HEK293 (cell line): ENCODE measurements around the gene HIGD1A.

Experiments used
- CTCF ChIA-PET: fragments of 350-600 bp; formaldehyde crosslinking; extraction: SDS; loops from one replicate; lab custom pipeline; 2021; ENCODE audit warnings: antibody characterized with exemption; lab: Yijun Ruan, JAX
- POLR2A ChIA-PET: fragments of 300-600 bp; formaldehyde crosslinking; extraction: SDS; loops from one replicate; lab custom pipeline; 2020; ENCODE audit warnings: antibody characterized with exemption, inconsistent platforms; lab: Yijun Ruan, JAX
- H3K27ac ChIP-seq: fragments of 200-500 bp; sonication (Bioruptor generic); 2 replicates; pipeline ENCODE4 v1.5.1; 2014; ENCODE audit warnings: low read depth, low read length, control low read depth, inconsistent platforms; ENCODE audit errors: extremely low read depth
- H3K36me3 ChIP-seq, 2 experiments: fragments of 200-500 bp in 1 of 2; sonication (Bioruptor generic) in 1 of 2; 1 replicate in 1 of 2; 2 replicates in 1 of 2; pipeline ENCODE4 v1.5.1; 2014 to 2017; ENCODE audit warnings: inconsistent platforms in 2 of 2, low read length in 2 of 2; ENCODE audit not compliant: control insufficient read depth in 2 of 2, insufficient read depth in 1 of 2
- H3K4me1 ChIP-seq: fragments of 200-500 bp; sonication (Bioruptor generic); 2 replicates; pipeline ENCODE4 v1.5.1; 2014; ENCODE audit warnings: mild to moderate bottlenecking, low read length, inconsistent platforms; ENCODE audit not compliant: control insufficient read depth, insufficient read depth
- H3K4me3 ChIP-seq: 2 replicates; pipeline ENCODE4 v1.5.1; 2011; ENCODE audit warnings: low read depth, mild to moderate bottlenecking, control low read depth, low read length, moderate library complexity
- H3K9me3 ChIP-seq: fragments of 200-500 bp; sonication (Bioruptor generic); 2 replicates; pipeline ENCODE4 v1.5.1; 2014; ENCODE audit warnings: low read depth, low read length, inconsistent platforms; ENCODE audit not compliant: control insufficient read depth, insufficient read depth
- FEZF1 ChIP-seq: fragments of 450-650 bp; formaldehyde crosslinking; IDR thresholded peaks from 2 replicates; pipeline ENCODE4 v1.5.1; 2016; ENCODE audit warnings: missing biosample characterization, missing genetic modification characterization
- HOXA7 ChIP-seq: sonication (generic); formaldehyde crosslinking; IDR thresholded peaks from 2 replicates; pipeline ENCODE4 v1.8.1; 2022; ENCODE audit warnings: missing genetic modification reagents, borderline replicate concordance
- IKZF3 ChIP-seq: fragments of 450-650 bp; IDR thresholded peaks from 2 replicates; pipeline ENCODE4 v1.5.0; 2018; ENCODE audit warnings: missing biosample characterization, mild to moderate bottlenecking, missing genetic modification characterization, moderate library complexity
- KLF1 ChIP-seq: fragments of 450-650 bp; formaldehyde crosslinking; IDR thresholded peaks from 2 replicates; pipeline ENCODE4 v1.5.1; 2016; ENCODE audit warnings: missing biosample characterization, missing genetic modification characterization
- SP3 ChIP-seq: fragments of 450-650 bp; formaldehyde crosslinking; IDR thresholded peaks from 2 replicates; pipeline ENCODE4 v1.5.1; 2016; ENCODE audit warnings: missing biosample characterization, missing genetic modification characterization
- ZBTB48 ChIP-seq: fragments of 450-650 bp; formaldehyde crosslinking; IDR thresholded peaks from 2 replicates; pipeline ENCODE4 v1.5.1; 2016; ENCODE audit warnings: missing biosample characterization, missing genetic modification characterization
- ZNF239 ChIP-seq: fragments of 450-650 bp; formaldehyde crosslinking; IDR thresholded peaks from 2 replicates; pipeline ENCODE4 v1.5.1; 2016; ENCODE audit warnings: missing biosample characterization, missing genetic modification characterization
- ZNF354C ChIP-seq: fragments of 450-650 bp; formaldehyde crosslinking; IDR thresholded peaks from 2 replicates; pipeline ENCODE4 v1.5.1; 2016; ENCODE audit warnings: missing biosample characterization, missing genetic modification characterization, low read depth, borderline replicate concordance
- ZNF549 ChIP-seq: fragments of 450-650 bp; IDR thresholded peaks from 2 replicates; pipeline ENCODE4 v1.5.1; 2018; ENCODE audit warnings: missing biosample characterization, missing genetic modification characterization, mild to moderate bottlenecking, inconsistent platforms, moderate library complexity
- ZNF585B ChIP-seq: fragments of 450-650 bp; formaldehyde crosslinking; IDR thresholded peaks from 2 replicates; pipeline ENCODE4 v1.5.1; 2016; ENCODE audit warnings: missing biosample characterization, missing genetic modification characterization
- ZNF654 ChIP-seq: fragments of 450-650 bp; formaldehyde crosslinking; IDR thresholded peaks from 2 replicates; pipeline ENCODE4 v1.5.1; 2016; ENCODE audit warnings: low read depth, missing biosample characterization, missing genetic modification characterization
- ZNF777 ChIP-seq: fragments of 450-650 bp; formaldehyde crosslinking; IDR thresholded peaks from 2 replicates; pipeline ENCODE4 v1.5.1; 2017; ENCODE audit warnings: missing biosample characterization, missing genetic modification characterization, borderline replicate concordance
- ZNF785 ChIP-seq: fragments of 450-650 bp; formaldehyde crosslinking; IDR thresholded peaks from 2 replicates; pipeline ENCODE4 v1.5.1; 2016; ENCODE audit warnings: missing biosample characterization, missing genetic modification characterization
- ZSCAN30 ChIP-seq: fragments of 450-650 bp; IDR thresholded peaks from 2 replicates; pipeline ENCODE4 v1.5.1; 2018; ENCODE audit warnings: missing biosample characterization, mild to moderate bottlenecking, missing genetic modification characterization, moderate library complexity
- TF ChIP-seq, protein P1 (sequence below): fragments of 450-650 bp; formaldehyde crosslinking; IDR thresholded peaks from 2 replicates; pipeline ENCODE4 v1.5.1; 2016; ENCODE audit warnings: missing biosample characterization, missing genetic modification characterization
- TF ChIP-seq, protein P2 (sequence below): fragments of 450-650 bp; formaldehyde crosslinking; IDR thresholded peaks from 2 replicates; pipeline ENCODE4 v1.5.1; 2017; ENCODE audit warnings: missing biosample characterization, mild to moderate bottlenecking, missing genetic modification characterization, moderate library complexity
- TF ChIP-seq, protein P3 (sequence below): fragments of 450-650 bp; formaldehyde crosslinking; IDR thresholded peaks from 2 replicates; pipeline ENCODE4 v1.5.1; 2016; ENCODE audit warnings: missing biosample characterization, missing genetic modification characterization, borderline replicate concordance
- TF ChIP-seq, protein P4 (sequence below): fragments of 450-650 bp; formaldehyde crosslinking; IDR thresholded peaks from 2 replicates; pipeline ENCODE4 v1.5.1; 2016; ENCODE audit warnings: missing biosample characterization, missing genetic modification characterization
- TF ChIP-seq, protein P5 (sequence below): fragments of 450-650 bp; IDR thresholded peaks from 2 replicates; pipeline ENCODE4 v1.5.1; 2018; ENCODE audit warnings: missing biosample characterization, mild to moderate bottlenecking, missing genetic modification characterization
- TF ChIP-seq, protein P6 (sequence below): fragments of 450-650 bp; formaldehyde crosslinking; IDR thresholded peaks from 2 replicates; pipeline ENCODE4 v1.5.1; 2016; ENCODE audit warnings: missing biosample characterization, missing genetic modification characterization

Gene HIGD1A

DNA sequence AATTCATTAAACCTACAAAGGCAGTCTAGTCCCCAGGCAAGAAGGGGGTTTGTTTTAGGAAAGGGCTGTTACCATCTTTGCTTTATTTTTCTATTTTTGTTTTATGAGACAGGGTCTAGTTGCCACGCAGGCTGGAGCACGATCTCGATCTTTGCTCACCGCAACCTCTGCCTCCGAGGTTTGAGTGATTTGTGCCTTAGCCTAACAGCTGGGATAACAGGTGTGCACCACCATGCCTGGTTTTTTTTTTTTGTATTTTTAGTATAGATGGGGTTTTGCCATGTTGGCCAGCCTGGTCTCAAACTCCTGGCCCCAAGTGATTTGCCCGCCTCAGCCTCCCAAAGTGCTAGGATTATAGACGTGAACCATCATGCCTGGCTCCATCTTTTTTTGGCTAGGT, 4.9 kb downstream of the HIGD1A start:
- Histone ChIP-seq H3K4me3 (no peak overlapping the region), H3K36me3 (no peaks in the 10 kb centered on the region), H3K27ac (no peak overlapping the region), H3K9me3 (no peaks in the 10 kb centered on the region), H3K4me1 (peaks cover 6% of the 10 kb centered on the region)
- CTCF ChIA-PET: interaction anchor here (0.6 kb wide), 2 partner anchors 16 to 1238 kb away, joined by 3 read pairs; no protein-coding TSS in a partner anchor
- TF ChIP-seq, protein P1, sequence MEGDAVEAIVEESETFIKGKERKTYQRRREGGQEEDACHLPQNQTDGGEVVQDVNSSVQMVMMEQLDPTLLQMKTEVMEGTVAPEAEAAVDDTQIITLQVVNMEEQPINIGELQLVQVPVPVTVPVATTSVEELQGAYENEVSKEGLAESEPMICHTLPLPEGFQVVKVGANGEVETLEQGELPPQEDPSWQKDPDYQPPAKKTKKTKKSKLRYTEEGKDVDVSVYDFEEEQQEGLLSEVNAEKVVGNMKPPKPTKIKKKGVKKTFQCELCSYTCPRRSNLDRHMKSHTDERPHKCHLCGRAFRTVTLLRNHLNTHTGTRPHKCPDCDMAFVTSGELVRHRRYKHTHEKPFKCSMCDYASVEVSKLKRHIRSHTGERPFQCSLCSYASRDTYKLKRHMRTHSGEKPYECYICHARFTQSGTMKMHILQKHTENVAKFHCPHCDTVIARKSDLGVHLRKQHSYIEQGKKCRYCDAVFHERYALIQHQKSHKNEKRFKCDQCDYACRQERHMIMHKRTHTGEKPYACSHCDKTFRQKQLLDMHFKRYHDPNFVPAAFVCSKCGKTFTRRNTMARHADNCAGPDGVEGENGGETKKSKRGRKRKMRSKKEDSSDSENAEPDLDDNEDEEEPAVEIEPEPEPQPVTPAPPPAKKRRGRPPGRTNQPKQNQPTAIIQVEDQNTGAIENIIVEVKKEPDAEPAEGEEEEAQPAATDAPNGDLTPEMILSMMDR: no peak
- TF ChIP-seq, protein P2, sequence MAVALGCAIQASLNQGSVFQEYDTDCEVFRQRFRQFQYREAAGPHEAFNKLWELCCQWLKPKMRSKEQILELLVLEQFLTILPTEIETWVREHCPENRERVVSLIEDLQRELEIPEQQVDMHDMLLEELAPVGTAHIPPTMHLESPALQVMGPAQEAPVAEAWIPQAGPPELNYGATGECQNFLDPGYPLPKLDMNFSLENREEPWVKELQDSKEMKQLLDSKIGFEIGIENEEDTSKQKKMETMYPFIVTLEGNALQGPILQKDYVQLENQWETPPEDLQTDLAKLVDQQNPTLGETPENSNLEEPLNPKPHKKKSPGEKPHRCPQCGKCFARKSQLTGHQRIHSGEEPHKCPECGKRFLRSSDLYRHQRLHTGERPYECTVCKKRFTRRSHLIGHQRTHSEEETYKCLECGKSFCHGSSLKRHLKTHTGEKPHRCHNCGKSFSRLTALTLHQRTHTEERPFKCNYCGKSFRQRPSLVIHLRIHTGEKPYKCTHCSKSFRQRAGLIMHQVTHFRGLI (tag by site-specific recombination): no peak
- TF ChIP-seq ZNF777 (tag by site-specific recombination) (no peak), ZNF549 (tag by site-specific recombination) (no peak), IKZF3 (no peak), ZNF354C (tag by site-specific recombination) (no peak), FEZF1 (tag by site-specific recombination) (no peak), ZNF585B (tag by site-specific recombination) (no peak), ZNF785 (tag by site-specific recombination) (no peak), ZBTB48 (no peak), ZNF654 (tag by site-specific recombination) (no peak), ZSCAN30 (no peak), KLF1 (tag by site-specific recombination) (no peak), ZNF239 (tag by site-specific recombination) (no peak), SP3 (tag by site-specific recombination) (no peak), HOXA7 (no peak)
- TF ChIP-seq, protein P3, sequence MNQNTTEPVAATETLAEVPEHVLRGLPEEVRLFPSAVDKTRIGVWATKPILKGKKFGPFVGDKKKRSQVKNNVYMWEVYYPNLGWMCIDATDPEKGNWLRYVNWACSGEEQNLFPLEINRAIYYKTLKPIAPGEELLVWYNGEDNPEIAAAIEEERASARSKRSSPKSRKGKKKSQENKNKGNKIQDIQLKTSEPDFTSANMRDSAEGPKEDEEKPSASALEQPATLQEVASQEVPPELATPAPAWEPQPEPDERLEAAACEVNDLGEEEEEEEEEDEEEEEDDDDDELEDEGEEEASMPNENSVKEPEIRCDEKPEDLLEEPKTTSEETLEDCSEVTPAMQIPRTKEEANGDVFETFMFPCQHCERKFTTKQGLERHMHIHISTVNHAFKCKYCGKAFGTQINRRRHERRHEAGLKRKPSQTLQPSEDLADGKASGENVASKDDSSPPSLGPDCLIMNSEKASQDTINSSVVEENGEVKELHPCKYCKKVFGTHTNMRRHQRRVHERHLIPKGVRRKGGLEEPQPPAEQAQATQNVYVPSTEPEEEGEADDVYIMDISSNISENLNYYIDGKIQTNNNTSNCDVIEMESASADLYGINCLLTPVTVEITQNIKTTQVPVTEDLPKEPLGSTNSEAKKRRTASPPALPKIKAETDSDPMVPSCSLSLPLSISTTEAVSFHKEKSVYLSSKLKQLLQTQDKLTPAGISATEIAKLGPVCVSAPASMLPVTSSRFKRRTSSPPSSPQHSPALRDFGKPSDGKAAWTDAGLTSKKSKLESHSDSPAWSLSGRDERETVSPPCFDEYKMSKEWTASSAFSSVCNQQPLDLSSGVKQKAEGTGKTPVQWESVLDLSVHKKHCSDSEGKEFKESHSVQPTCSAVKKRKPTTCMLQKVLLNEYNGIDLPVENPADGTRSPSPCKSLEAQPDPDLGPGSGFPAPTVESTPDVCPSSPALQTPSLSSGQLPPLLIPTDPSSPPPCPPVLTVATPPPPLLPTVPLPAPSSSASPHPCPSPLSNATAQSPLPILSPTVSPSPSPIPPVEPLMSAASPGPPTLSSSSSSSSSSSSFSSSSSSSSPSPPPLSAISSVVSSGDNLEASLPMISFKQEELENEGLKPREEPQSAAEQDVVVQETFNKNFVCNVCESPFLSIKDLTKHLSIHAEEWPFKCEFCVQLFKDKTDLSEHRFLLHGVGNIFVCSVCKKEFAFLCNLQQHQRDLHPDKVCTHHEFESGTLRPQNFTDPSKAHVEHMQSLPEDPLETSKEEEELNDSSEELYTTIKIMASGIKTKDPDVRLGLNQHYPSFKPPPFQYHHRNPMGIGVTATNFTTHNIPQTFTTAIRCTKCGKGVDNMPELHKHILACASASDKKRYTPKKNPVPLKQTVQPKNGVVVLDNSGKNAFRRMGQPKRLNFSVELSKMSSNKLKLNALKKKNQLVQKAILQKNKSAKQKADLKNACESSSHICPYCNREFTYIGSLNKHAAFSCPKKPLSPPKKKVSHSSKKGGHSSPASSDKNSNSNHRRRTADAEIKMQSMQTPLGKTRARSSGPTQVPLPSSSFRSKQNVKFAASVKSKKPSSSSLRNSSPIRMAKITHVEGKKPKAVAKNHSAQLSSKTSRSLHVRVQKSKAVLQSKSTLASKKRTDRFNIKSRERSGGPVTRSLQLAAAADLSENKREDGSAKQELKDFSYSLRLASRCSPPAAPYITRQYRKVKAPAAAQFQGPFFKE (tag by site-specific recombination): no peak
- TF ChIP-seq, protein P4, sequence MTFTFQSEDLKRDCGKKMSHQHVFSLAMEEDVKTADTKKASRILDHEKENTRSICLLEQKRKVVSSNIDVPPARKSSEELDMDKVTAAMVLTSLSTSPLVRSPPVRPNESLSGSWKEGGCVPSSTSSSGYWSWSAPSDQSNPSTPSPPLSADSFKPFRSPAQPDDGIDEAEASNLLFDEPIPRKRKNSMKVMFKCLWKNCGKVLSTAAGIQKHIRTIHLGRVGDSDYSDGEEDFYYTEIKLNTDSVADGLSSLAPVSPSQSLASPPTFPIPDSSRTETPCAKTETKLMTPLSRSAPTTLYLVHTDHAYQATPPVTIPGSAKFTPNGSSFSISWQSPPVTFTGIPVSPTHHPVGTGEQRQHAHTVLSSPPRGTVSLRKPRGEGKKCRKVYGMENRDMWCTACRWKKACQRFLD (tag by site-specific recombination): no peak
- TF ChIP-seq, protein P5, sequence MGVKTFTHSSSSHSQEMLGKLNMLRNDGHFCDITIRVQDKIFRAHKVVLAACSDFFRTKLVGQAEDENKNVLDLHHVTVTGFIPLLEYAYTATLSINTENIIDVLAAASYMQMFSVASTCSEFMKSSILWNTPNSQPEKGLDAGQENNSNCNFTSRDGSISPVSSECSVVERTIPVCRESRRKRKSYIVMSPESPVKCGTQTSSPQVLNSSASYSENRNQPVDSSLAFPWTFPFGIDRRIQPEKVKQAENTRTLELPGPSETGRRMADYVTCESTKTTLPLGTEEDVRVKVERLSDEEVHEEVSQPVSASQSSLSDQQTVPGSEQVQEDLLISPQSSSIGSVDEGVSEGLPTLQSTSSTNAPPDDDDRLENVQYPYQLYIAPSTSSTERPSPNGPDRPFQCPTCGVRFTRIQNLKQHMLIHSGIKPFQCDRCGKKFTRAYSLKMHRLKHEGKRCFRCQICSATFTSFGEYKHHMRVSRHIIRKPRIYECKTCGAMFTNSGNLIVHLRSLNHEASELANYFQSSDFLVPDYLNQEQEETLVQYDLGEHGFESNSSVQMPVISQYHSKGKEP (tag by site-specific recombination): no peak
- TF ChIP-seq, protein P6, sequence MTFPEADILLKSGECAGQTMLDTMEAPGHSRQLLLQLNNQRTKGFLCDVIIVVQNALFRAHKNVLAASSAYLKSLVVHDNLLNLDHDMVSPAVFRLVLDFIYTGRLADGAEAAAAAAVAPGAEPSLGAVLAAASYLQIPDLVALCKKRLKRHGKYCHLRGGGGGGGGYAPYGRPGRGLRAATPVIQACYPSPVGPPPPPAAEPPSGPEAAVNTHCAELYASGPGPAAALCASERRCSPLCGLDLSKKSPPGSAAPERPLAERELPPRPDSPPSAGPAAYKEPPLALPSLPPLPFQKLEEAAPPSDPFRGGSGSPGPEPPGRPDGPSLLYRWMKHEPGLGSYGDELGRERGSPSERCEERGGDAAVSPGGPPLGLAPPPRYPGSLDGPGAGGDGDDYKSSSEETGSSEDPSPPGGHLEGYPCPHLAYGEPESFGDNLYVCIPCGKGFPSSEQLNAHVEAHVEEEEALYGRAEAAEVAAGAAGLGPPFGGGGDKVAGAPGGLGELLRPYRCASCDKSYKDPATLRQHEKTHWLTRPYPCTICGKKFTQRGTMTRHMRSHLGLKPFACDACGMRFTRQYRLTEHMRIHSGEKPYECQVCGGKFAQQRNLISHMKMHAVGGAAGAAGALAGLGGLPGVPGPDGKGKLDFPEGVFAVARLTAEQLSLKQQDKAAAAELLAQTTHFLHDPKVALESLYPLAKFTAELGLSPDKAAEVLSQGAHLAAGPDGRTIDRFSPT (tag by site-specific recombination): no peak
- POLR2A ChIA-PET: no interaction called here
